ENCODE data around the gene LLGL1.

DNA sequence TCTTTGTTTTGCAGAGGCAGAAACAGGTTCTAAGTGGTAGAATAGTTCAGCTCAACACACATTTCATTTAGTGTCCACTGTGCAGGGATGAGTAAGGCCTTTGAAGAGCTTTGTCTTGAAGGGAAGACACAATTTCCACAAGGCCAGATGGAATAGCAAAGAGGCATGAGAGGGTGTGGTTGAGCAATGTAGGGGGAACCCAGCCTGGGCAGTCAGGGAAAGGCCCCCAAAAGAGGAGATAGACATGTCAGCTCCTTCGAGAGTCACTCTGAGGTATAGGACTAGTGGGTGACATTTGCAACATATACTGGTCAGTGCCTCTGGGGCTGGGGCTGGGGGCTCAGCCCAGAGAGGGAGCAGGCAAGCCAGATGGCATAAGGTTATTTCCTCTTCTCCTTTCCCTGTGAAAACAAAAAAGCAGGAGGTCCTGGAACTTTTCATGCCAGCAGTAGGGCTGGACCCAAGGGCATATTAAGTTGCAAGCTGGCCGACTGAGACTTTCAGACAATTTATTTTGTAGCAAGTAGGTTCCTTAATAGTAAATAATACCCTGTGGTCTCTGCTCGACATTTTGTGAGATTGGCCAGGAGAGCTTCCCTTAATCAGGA is 34.7 kb upstream of the LLGL1 start:
- TF ChIP-seq POLR2AphosphoS5 (IDR thresholded peaks at IDR 0.05; ENCODE audit: low read depth, low read length), result no peak
- TF ChIP-seq, protein P1, sequence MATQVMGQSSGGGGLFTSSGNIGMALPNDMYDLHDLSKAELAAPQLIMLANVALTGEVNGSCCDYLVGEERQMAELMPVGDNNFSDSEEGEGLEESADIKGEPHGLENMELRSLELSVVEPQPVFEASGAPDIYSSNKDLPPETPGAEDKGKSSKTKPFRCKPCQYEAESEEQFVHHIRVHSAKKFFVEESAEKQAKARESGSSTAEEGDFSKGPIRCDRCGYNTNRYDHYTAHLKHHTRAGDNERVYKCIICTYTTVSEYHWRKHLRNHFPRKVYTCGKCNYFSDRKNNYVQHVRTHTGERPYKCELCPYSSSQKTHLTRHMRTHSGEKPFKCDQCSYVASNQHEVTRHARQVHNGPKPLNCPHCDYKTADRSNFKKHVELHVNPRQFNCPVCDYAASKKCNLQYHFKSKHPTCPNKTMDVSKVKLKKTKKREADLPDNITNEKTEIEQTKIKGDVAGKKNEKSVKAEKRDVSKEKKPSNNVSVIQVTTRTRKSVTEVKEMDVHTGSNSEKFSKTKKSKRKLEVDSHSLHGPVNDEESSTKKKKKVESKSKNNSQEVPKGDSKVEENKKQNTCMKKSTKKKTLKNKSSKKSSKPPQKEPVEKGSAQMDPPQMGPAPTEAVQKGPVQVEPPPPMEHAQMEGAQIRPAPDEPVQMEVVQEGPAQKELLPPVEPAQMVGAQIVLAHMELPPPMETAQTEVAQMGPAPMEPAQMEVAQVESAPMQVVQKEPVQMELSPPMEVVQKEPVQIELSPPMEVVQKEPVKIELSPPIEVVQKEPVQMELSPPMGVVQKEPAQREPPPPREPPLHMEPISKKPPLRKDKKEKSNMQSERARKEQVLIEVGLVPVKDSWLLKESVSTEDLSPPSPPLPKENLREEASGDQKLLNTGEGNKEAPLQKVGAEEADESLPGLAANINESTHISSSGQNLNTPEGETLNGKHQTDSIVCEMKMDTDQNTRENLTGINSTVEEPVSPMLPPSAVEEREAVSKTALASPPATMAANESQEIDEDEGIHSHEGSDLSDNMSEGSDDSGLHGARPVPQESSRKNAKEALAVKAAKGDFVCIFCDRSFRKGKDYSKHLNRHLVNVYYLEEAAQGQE (IDR thresholded peaks at IDR 0.05; ENCODE audit: insufficient read depth in 1 of 2, low read depth in 2 of 2, low read length in 2 of 2), result no peak

Data from PFSK-1 (cell line).